HG02973 (cell line): Measurements from ENCODE around the gene PIK3R1.

Experiments used
- ATAC-seq: cut with Tn5 transposase; IDR thresholded peaks from one replicate; pipeline ENCODE4 v1.9.1; 2021; ENCODE audit warnings: moderate library complexity; ENCODE audit not compliant: unreplicated experiment

PIK3R1 gene

DNA sequence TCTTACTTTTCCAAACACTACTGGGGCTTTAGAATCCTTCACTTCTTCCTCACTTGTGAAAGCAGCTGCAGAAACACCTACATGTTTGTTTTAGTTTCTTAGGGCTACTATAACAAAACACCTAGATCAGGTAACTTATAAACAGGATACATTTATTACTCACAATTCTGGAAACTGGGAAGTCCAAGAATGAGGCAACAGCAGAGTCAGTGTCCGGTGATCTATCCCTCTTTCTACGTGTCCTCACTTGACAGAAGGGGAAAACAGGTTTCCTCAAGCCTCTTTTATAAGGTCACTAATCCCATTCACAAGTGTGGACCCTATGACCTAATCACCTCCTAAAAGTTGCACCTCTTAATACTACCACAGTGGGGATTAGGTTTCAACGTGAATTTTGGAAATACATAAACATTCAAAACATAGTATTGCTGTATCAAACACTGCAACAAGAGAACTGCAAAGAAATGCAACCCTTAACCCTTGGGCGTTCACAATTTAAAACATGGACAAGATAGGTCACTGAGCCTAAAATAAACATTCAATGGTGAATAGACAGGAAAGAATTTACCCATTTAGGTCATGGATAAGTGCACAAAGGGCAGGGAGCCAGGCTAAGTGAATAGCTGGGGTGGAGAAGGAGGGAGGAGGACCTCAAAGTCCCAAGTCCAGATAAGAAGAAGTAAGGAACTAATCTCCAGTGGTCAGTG, 104.3 kb downstream of the PIK3R1 start:
- no peak for ATAC-seq

DNA sequence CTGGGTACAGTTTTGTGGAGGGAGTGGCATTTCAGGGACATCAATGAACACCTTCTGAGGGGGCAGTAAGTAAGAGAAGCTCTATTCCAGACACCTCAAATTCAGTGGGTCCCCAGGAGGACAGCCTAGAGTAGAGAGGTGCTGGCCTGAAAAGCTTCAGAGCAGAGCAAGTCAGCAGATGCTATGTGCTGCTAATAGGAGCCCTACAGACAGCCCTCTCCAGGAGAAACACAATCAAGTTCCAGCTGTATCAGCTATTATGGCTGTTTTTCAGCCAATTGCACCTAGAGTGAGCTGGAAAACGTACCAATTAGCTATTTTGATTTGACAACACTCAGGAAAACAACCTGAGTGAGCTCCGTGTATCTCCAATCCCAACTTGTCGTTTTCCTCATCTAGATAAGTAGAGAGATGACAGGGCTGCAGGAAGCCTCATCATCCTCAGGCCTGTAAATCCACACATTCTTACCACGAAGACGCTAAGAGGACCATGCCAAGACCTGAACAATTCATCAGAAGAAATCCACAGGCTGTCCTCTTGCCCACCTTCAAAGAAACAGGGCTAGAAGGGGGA, 104.9 kb downstream of the PIK3R1 start:
- ATAC-seq, result no peak

DNA sequence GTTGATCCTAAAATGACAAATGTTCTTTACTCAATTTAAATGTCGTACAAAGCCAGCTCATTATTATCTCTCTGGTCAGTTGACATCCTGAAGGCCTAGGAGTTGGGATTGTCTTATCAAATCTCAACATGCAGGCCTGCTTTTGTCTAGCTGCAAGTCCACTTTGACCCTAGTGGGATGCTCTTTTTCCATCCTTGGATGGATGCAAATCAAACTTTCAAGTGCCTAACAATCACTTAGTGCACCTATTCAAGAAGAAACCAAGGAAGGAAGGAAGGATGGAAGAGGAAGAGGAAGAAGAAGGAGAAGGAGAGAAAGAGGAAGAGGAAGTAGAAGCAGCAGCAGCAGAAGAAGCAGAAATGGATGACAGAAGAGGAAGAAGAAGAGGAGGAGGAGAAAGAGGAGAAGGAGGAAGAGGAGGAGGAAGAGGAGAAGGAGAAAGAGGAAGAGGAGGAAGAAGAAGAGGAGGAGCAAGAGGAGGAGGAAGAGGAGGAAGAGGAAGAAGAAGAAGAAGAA, 109.6 kb downstream of the PIK3R1 start:
- no peak for ATAC-seq

DNA sequence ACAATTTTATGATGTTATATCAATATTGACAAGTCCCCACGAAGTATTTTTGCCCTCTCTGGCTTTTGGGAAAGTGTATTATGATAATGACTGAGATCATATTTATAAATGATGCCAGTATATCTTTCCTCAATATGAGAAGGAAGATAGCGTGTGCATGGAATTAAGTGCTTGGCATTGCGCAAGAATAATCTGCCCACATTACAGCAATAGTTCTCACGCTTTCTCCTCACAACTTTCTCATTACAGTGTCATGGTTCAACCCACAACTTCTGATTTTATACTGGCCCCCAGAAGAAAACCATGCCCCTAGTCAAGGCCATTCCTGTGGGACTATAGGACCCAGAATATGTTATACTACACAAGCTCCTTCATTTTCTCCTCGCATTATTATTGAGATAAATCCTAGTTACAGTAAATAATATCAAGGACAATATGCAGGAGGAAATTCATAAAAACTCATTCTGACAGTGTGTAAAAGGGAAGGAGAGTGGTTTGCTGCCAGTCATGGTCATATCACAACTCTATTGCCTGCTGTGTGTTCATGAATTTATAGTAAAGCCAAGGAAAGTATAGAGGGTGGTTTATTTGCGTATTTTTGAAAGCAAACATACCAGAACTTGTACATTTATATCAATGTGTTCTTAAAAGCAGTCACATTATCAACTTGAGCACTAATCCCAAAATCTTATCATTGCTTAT, 114.1 kb downstream of the PIK3R1 start:
- ATAC-seq, result no peak

DNA sequence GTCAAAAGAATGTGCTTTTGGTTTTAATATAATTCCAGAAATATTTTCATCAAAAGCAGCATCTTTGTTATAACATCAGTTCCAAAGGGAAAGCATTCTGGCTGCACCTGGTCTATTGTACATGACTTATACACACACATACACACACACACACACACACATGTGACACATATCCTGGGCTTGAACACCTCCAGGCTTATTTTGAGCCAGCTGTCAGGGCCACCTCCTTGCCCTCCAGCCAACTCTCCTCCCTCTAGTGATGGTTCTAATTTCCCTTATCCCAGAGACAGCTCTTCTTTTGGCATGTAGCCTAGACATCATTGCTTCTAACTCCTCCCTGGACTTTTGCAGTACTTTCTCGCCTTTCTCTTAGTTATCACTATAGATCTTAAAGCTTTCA, 115.0 kb downstream of the PIK3R1 start:
- ATAC-seq, result no peak

DNA sequence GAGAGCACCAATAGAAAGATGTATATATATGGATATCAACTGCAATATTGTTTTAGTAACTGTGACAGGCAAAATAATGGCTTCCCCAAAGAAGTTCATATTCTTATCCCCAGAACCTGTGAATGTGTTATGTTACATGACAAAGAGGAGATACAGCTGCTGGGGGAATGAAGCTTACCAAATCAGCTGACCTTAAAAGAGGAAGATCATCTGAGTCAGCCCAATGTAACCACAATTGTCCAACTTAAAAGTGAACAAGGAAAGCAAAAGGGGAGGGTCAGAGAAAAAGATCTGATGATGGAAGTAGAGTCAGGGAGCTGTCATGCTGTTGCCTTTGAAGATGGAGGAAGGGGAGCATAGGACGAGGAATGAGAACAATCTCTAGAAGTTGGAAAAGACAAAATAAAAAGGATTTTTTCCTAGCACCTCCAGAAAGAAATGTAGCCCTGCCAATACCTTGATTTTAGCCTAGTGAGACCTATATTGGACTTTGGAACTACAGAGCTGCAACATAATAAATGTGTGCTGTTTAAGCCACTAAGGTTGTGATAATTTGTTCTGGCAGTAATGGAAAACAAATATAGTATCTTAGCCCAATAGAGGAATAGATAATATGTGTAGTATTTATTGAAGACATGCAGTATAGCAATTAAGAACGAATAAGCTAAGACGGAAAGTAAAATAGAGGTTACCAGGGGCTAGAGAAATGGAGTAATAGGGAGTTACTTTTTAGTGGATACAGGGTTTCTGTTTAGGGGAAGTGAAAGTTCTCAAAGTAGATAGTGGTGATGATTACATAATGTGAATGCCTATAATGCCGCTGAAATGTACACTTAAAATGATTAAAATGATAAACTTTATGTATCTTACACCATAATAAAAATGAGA, 115.9 kb downstream of the PIK3R1 start:
- peak; percentile 71 for ATAC-seq

DNA sequence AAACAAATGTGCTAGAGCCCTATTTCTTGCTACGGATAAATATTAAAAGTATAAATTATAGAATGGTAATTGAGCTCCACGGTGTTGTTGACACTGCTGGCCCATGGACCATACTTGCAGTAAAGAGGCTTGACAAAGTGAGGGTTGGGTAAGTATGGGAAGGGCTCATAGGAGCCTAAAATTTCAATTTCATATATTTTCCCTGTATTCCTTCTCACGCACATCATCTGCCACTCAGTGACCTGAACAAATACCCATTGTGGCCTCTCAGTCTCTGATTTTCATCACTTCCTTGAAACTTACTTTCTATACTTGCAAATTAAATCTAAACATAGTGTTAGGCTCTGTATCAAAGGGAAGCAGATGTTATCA, 116.5 kb downstream of the PIK3R1 start:
- peak; percentile 4 for ATAC-seq

DNA sequence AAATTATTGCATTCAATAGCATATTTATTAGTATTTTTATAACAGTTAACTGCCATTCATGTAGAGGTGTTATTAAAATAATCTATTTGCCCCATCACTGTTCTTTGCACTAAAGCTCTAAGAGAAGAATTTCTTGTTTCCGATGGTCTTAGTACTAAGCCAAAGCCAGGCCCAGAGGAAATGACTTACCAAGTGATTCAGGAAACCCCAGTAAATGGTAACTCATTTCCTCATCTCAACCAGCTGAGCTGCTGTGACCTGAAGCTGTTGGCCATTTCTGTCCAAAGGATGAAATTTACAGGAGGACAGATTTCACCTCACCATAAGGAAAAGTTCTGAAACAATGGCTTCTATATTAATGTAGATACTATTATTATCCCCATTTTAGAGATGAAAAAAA, 117.0 kb downstream of the PIK3R1 start:
- ATAC-seq, result no peak

DNA sequence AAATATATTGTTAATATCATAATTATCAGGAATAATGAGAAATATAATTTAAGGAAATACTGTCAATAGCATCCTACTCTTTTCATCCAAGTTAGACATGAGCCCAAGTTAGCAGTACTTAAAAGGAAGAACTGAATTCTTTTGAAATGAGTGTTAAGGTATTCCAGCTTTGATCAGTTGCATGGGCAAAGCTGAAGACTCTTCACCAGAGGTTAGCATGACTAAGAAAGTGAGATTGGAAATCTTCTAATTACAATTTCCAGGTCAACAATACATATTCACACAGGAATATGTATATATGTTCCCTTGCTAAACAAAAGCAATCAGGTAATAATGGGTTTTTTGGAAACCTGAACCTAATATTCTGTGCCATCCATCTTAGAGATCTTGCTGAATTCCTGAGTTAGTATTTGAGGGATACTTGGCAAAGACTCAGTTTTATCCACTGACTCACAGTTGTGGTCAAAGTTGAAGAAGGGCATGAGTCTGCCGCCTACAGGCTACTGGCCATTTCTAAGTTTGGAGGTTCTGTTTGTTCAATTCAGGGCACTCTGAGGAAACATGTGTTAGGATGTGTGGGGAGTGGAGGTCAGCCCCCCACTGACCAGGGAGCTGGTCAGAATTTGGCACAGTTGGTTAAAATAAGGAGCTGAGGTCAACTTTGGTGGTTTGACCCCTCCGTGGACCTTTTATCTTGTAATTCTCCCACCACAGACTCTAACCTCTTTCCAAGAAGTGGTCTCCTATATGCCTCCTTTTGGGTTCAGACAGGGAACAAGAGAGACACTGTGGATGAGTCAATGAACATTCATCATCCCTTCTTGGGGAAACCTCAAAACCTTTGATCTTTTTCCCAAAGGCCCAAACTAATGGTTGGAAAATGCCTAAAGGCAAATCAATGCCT, 118.3 kb downstream of the PIK3R1 start:
- ATAC-seq, result no peak

DNA sequence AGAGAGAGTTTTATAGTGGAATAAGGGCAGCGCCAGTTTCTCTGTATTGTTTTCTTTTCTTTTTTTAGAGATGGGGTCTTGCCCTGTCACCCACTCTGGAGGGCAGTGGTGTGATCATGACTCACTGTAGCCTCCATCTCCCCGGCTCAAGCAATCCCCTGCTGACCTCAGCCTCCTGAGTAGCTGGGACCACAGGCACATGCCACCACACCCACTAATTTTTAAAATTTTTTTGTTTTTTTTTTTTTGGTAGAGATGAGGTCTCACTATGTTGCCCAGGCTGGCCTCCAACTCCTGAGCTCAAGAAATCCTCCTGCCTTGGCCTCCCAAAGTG, 119.0 kb downstream of the PIK3R1 start:
- ATAC-seq, result no peak

DNA sequence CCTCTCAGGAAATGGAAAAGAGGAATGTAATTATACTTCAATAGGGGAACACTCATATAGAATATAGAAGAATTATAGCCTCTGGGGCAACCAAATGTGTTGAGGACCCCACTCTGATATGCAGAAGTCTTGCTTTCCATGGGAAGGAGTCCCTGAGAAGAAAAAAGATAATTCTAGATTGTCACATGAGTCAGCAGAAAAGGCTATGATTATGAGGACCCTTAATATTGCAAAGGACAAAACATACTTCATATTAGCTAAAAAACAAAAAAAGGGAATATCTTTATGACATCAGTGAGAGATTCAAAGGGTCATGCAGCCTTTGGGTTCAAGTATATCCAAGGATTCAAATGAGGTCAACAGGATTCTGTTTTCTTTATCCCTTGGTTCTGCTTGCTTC, 119.5 kb downstream of the PIK3R1 start:
- no peak for ATAC-seq

DNA sequence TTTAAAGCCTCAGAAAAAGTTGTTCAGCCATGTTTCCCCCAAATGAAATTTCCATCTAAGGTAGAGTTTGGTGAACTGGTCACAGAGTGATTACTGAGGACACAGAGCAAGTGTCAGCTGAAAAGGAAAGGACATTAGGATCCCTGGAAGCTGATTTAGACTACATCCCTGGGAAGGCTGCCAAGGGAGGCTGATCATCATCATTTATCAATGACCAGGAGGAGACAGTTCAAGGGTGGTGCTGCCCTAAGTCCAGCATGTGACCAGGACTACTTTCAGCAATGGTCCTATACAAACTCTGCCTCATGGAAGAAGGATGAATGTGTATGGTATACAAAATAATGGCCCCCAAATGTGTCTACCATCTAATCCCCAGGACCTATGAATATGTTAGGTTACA, 120.6 kb downstream of the PIK3R1 start:
- no peak for ATAC-seq

DNA sequence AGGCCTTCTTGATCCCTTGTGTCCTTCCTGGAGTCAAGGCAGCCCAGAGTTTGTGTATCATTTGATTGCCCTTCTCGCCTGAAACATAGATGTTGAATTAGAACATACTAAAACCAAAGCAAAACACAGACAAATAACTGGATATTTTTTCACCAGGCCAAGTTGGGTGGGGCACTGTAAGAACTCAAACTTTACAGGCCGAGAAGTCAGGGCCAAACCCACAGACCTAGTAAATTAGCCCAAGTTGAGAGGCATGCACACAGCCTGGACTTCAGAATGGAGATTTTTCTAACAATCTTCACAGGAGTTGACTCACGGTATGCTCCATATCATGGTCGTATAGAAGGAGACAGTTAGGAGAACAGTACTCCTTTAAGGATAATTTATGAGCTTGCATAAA, 121.7 kb downstream of the PIK3R1 start:
- no peak for ATAC-seq

DNA sequence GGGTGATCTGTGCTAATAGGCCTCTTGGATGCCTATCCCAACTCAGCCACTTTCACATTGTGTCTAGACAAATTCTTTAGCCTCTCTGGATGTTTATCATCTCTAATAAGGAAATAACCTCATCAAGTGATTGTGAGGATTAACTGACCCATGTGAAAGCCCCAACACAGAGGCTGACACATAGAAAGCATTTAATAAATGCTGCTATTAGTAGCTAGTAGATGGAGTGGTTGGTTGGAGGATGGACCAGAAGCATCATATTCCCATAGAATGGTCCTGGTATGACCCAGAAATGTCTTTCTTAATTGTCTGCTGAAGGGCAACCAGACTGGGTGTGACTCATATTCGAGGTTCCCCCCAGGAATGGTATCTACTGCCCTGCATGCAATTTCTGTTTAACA, 124.4 kb downstream of the PIK3R1 start:
- ATAC-seq, result no peak

DNA sequence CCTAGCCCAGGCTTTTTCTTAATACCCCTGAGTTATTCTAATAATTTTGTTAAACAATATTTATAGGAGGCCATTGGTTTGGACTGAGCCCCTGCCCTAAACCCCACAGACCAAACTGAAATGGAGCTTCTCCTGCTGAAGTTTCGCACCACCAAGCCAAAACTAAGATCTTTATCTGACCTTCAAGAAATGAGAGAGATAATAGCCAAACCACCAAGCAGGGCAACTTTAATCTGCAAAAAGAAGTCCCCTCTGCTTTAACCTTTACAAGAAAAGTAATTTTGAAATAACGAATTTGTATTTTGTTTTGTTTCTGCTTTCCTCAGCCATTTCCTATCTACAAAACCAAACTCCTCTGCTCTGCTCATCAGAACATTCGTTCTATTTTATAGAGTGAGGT, 125.5 kb downstream of the PIK3R1 start:
- ATAC-seq, result no peak

DNA sequence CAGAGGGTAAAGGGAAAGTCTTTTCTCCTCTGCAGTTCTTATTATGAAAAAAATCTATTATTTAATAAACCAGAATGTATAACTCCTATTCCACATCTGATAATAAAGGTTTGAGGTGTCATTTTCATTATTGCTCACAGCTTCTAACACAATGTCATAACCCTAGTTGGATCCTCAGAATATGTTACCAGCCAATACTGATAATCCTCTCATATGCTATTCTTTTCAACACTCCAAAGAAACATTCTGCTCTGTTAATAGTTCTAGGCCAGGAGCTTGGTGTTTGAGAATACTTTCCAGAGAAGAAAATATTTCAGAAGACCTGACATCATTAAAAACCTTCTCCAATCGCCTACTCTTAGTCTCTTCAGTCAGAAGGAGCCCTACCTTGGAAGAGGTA, 127.1 kb downstream of the PIK3R1 start:
- no peak for ATAC-seq

DNA sequence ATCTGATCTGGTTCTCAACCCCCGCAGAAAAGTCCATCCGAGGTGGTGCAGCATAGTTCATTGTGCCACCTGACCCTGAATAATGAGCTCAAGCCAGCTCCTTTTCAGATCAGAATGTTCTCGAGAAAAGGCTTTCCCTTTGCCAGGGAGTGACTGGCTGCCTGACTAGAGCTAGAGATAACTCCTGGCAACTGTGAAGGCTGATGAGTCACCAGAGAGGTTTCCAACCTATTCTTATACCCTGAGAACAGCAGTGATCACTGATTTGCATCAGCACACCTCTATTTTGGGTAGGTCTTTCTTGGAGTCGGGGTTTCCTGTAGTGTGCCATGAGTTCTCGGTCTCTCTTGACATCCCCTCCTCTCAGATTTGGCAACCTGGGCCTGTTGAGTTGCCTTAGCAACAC, 127.9 kb downstream of the PIK3R1 start:
- ATAC-seq, result peak; percentile 74

DNA sequence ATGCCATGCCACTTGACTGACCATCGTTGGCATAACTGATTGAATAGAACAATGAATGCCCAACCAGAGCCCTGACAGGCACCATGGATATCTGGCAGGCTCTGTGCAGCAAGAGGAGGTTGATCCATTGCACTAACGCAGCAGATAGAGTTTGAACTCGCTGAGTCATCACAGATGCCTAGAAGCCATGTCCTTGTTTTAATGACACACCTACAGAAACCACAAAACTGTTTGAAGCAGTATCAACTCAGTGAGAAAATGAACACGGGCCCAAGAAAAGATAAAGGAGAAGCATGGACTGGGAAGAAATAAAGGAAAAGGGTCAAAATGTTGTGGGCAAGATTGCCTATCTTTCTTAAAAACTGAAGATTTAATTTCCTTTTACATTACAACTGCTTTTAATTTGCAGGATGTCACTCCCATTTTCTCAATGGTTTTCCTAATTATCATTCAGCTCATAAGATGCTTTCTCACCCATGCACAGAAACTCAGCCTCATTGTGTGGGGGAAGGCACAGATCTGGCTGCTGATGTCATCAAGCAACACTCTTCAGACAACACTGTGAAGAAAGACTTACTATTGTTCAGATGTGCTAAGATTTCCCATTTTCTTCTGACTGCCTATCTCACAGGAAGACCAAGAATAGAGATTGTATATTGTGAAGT, 129.0 kb downstream of the PIK3R1 start:
- peak; percentile 42 for ATAC-seq

DNA sequence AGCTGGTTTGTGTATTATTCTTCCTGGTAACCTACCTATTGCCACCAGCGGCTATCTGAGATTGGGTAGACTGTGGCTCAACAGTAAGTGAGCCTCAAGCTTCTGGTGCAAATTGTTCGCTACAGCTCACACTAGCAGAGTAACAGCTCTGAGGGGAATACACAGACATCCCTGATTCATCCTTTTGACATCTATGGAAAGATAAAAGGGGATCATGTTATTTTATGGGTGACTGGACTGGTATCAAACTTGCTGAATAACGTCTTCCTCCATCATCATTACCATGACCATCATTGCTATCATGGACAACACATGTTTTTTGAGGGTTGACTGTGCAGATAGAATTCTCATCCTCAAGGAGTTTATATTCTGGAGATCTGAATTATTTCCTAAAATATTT, 129.6 kb downstream of the PIK3R1 start:
- ATAC-seq, result no peak

DNA sequence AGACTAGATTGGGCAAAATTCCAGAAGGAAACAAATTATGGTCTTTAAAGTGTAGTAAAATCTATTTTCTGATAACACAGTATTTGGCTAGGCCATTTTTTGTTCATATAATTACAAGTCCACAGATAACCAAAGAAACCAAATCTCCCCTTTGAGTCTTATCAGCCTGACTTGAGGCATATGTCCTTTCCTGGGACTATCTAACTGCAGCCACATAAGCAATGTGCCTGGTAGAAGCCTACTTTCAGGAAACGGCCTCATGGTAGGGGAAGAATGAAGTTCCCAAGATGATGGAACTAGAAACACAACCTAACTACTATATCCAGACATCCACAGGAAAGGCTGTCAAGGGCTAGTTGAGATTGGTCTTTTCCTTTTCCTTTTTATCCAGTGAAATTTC, 130.0 kb downstream of the PIK3R1 start:
- no peak for ATAC-seq
